HepG2 (cell line): Measurements from ENCODE around the gene CBFA2T2. TPM values are rescaled to one million over a fixed set of nuclear protein-coding genes. Genes with fewer than 3 reads are reported as not detected.

Experiments used
- BRF2 ChIP-seq: sonication (generic); formaldehyde crosslinking; IDR thresholded peaks from 2 replicates; pipeline ENCODE4 v1.8.1; 2022; ENCODE audit warnings: mild to moderate bottlenecking, missing genetic modification reagents
- ETV6 ChIP-seq: sonication (generic); formaldehyde crosslinking; conservative IDR thresholded peaks from 2 replicates; pipeline ENCODE4 v1.4.0; 2020; ENCODE audit warnings: missing genetic modification reagents
- KDM3A ChIP-seq: IDR thresholded peaks from 2 replicates; pipeline ENCODE4 v1.6.1; 2018; ENCODE audit warnings: low read depth, missing compliant biosample characterization
- MTERF4 ChIP-seq: sonication (generic); formaldehyde crosslinking; IDR thresholded peaks from 2 replicates; pipeline ENCODE4 v1.8.0; 2023; ENCODE audit warnings: mild to moderate bottlenecking, missing genetic modification reagents
- PAXIP1 ChIP-seq: sonication (generic); formaldehyde crosslinking; conservative IDR thresholded peaks from 2 replicates; pipeline ENCODE4 v1.4.0; 2020; ENCODE audit warnings: mild to moderate bottlenecking, missing genetic modification reagents, moderate library complexity
- RFXAP ChIP-seq: sonication (generic); formaldehyde crosslinking; IDR thresholded peaks from 2 replicates; pipeline ENCODE4 v1.4.0; 2020; ENCODE audit warnings: missing genetic modification reagents, borderline replicate concordance
- THYN1 ChIP-seq: sonication (generic); formaldehyde crosslinking; IDR thresholded peaks from 2 replicates; pipeline ENCODE4 v1.8.1; 2023; ENCODE audit warnings: low read depth, mild to moderate bottlenecking, moderate library complexity, missing genetic modification reagents, borderline replicate concordance
- ZMAT3 ChIP-seq: sonication (generic); formaldehyde crosslinking; conservative IDR thresholded peaks from 2 replicates; pipeline ENCODE4 v1.7.0; 2021; ENCODE audit warnings: missing genetic modification reagents
- ZNF318 ChIP-seq: sonication (generic); formaldehyde crosslinking; IDR thresholded peaks from 2 replicates; pipeline ENCODE4 v1.4.0; 2020; ENCODE audit warnings: mild to moderate bottlenecking, missing genetic modification reagents
- ZNF580 ChIP-seq: IDR thresholded peaks from 2 replicates; pipeline ENCODE4 v1.6.1; 2016; ENCODE audit warnings: low read depth, borderline replicate concordance
- polyA plus RNA-seq, 8 experiments: library from polyadenylated mRNA; depleted of rRNA in 3 of 8; stranded (reverse) in 7 of 8; unstranded in 1 of 8; fragments of >200 nt; fragmentation: Illumina TruSeq in 4 of 8; extraction: Trizol in 4 of 8; gene quantifications; 2 replicates each; pipeline versions ENCODE4 v1.2.1 to v1.2.3, GENCODE V29; 2011 to 2016; ENCODE audit warnings: low read depth in 4 of 8, missing spikeins in 1 of 8, mixed read lengths in 1 of 8; ENCODE audit not compliant: insufficient read depth in 1 of 8
- total RNA-seq, 5 experiments: library from RNA; depleted of rRNA; stranded (reverse); fragments of >200 nt; fragmentation: Illumina TruSeq; extraction: Trizol; gene quantifications; 2 replicates each; pipeline ENCODE4 v1.2.3, GENCODE V29; 2016; ENCODE audit warnings: low read depth in 1 of 5

The CBFA2T2 gene
- total and polyA plus RNA-seq, 2 of the 13 experiments (the other 11 are each of a cell fraction or from before 2014, with no cell fraction given): 6.3 to 21.2 TPM

GRCh38 chr20:33441142-33441955, 48.5 kb upstream of the CBFA2T2 start (continued):
- TF ChIP-seq KDM3A (CRISPR knock-in tag): 0 out of 2 replicates have a peak, but pooled peaks have one; percentile 18
- peak; percentile 46; the same call in 1 of the 2 replicates for TF ChIP-seq PAXIP1 (CRISPR knock-in tag)
- TF ChIP-seq BRF2 (CRISPR knock-in tag): peak; percentile 58; the same call in 1 of the 2 replicates
- TF ChIP-seq ETV6 (CRISPR knock-in tag): 0 out of 2 replicates have a peak, but pooled peaks have one; percentile 56
- TF ChIP-seq RFXAP (CRISPR knock-in tag): no peak
- TF ChIP-seq ZNF318 (CRISPR knock-in tag): no peak
- TF ChIP-seq ZMAT3 (CRISPR knock-in tag): 0 out of 2 replicates have a peak, but pooled peaks have one; percentile 29
- no peak for TF ChIP-seq MTERF4 (CRISPR knock-in tag)
- TF ChIP-seq ZNF580 (CRISPR knock-in tag): 0 out of 2 replicates have a peak, but pooled peaks have one; percentile 43
- TF ChIP-seq THYN1 (CRISPR knock-in tag): 0 out of 2 replicates have a peak, but pooled peaks have one; percentile 52
